Duodenal mucosa (tissue), 2 donors: Measurements from ENCODE around the gene RTL10.

Source experiments
- H3K27ac ChIP-seq: one replicate; pipeline ENCODE4 v1.7.0; 2013; ENCODE audit warnings: low read depth, low read length
- H3K27me3 ChIP-seq, 2 donors: one replicate each; pipeline ENCODE4 v1.7.0; 2013; ENCODE audit warnings: low read length in 2 of 2, control low read depth in 1 of 2; ENCODE audit not compliant: insufficient read depth in 2 of 2, control insufficient read depth in 1 of 2
- H3K36me3 ChIP-seq, 2 donors: one replicate each; pipeline ENCODE4 v1.7.0; 2013; ENCODE audit warnings: low read length in 2 of 2, control low read depth in 1 of 2; ENCODE audit not compliant: insufficient read depth in 2 of 2, control insufficient read depth in 1 of 2
- H3K4me1 ChIP-seq, 2 donors: one replicate each; pipeline ENCODE4 v1.7.0; 2013; ENCODE audit warnings: low read length in 2 of 2, control low read depth in 1 of 2; ENCODE audit not compliant: insufficient read depth in 2 of 2, control insufficient read depth in 1 of 2
- H3K4me3 ChIP-seq, 2 donors: one replicate each; pipeline ENCODE4 v1.7.0; 2013; ENCODE audit warnings: low read length in 2 of 2, low read depth in 1 of 2
- H3K9ac ChIP-seq, 2 donors: one replicate each; pipeline ENCODE4 v1.7.0; 2013; ENCODE audit warnings: low read length in 2 of 2, low read depth in 1 of 2
- H3K9me3 ChIP-seq, 2 donors: one replicate each; pipeline ENCODE4 v1.7.0; 2013; ENCODE audit warnings: low read length in 2 of 2, control low read depth in 1 of 2; ENCODE audit not compliant: control insufficient read depth in 1 of 2

RTL10 gene

GRCh38 chr22:19823902-19824211 is 30.8 kb downstream of the RTL10 start:
- no peaks in the 10 kb centered on the region for H3K27me3 ChIP-seq
- no peak overlapping the region for H3K9ac ChIP-seq
- peaks cover 20 to 31% of the 10 kb centered on the region in 2 donors for H3K4me1 ChIP-seq
- no peak overlapping the region for H3K27ac ChIP-seq
- H3K4me3 ChIP-seq = peak overlapping the region in 1 of 2 donors; percentile 12
- no peaks in the 10 kb centered on the region for H3K36me3 ChIP-seq
- H3K9me3 ChIP-seq = no peaks in the 10 kb centered on the region

GRCh38 chr22:19823191-19823901 is 31.3 kb downstream of the RTL10 start:
- Histone ChIP-seq H3K9ac (no peak overlapping the region), H3K4me3 (peak overlapping the region in 1 of 2 donors; percentile 12), H3K27ac (no peak overlapping the region), H3K36me3 (no peaks in the 10 kb centered on the region), H3K4me1 (peaks cover 20 to 31% of the 10 kb centered on the region in 2 donors), H3K9me3 (no peaks in the 10 kb centered on the region), H3K27me3 (no peaks in the 10 kb centered on the region)

- Histone ChIP-seq H3K4me1 (peaks cover 20 to 31% of the 10 kb centered on the region in 2 donors), H3K36me3 (no peaks in the 10 kb centered on the region), H3K4me3 (peak overlapping the region in 1 of 2 donors; percentile 3), H3K9ac (no peak overlapping the region), H3K27me3 (no peaks in the 10 kb centered on the region), H3K9me3 (no peaks in the 10 kb centered on the region), H3K27ac (no peak overlapping the region)
Measured at GRCh38 chr22:19822301-19823117, 32.2 kb downstream of the RTL10 start.

- H3K9ac ChIP-seq = no peak overlapping the region
- H3K9me3 ChIP-seq = no peaks in the 10 kb centered on the region
- H3K27ac ChIP-seq = no peak overlapping the region
- H3K4me1 ChIP-seq = peaks cover 20 to 31% of the 10 kb centered on the region in 2 donors
- H3K36me3 ChIP-seq = no peaks in the 10 kb centered on the region
- no peak overlapping the region for H3K4me3 ChIP-seq
- no peaks in the 10 kb centered on the region for H3K27me3 ChIP-seq
Measured at GRCh38 chr22:19821523-19822300, 33.0 kb downstream of the RTL10 start.

GRCh38 chr22:19820880-19821522 is 33.7 kb downstream of the RTL10 start:
- no peak overlapping the region for H3K9ac ChIP-seq
- H3K4me3 ChIP-seq = no peak overlapping the region
- no peaks in the 10 kb centered on the region for H3K36me3 ChIP-seq
- H3K9me3 ChIP-seq = no peaks in the 10 kb centered on the region
- no peaks in the 10 kb centered on the region for H3K27me3 ChIP-seq
- no peak overlapping the region for H3K27ac ChIP-seq
- H3K4me1 ChIP-seq = peaks cover 20 to 31% of the 10 kb centered on the region in 2 donors

- no peaks in the 10 kb centered on the region for H3K27me3 ChIP-seq
- H3K4me3 ChIP-seq = no peak overlapping the region
- H3K9me3 ChIP-seq = no peaks in the 10 kb centered on the region
- H3K27ac ChIP-seq = no peak overlapping the region
- no peak overlapping the region for H3K9ac ChIP-seq
- no peaks in the 10 kb centered on the region for H3K36me3 ChIP-seq
- peaks cover 20 to 31% of the 10 kb centered on the region in 2 donors for H3K4me1 ChIP-seq
Measured at GRCh38 chr22:19819911-19820879, 34.5 kb downstream of the RTL10 start.

- no peak overlapping the region for H3K27ac ChIP-seq
- H3K9me3 ChIP-seq = no peaks in the 10 kb centered on the region
- H3K9ac ChIP-seq = no peak overlapping the region
- no peaks in the 10 kb centered on the region for H3K36me3 ChIP-seq
- no peak overlapping the region for H3K4me3 ChIP-seq
- peaks cover 14 to 24% of the 10 kb centered on the region in 2 donors for H3K4me1 ChIP-seq
- no peaks in the 10 kb centered on the region for H3K27me3 ChIP-seq
Measured at GRCh38 chr22:19819208-19819910, 35.3 kb downstream of the RTL10 start.

GRCh38 chr22:19818324-19819207 is 36.1 kb downstream of the RTL10 start:
- no peaks in the 10 kb centered on the region for H3K9me3 ChIP-seq
- no peaks in the 10 kb centered on the region for H3K27me3 ChIP-seq
- no peak overlapping the region for H3K27ac ChIP-seq
- H3K36me3 ChIP-seq = no peaks in the 10 kb centered on the region
- H3K4me3 ChIP-seq = no peak overlapping the region
- H3K9ac ChIP-seq = no peak overlapping the region
- peaks cover 11 to 16% of the 10 kb centered on the region in 2 donors for H3K4me1 ChIP-seq
